GM18870 (cell line): ENCODE measurements around the gene DUSP12.
"Not testable (repeated sequence)": the region's sequence is repeated elsewhere in the genome, so short reads cannot be mapped to it uniquely, and the experiment has no call there.

Source experiments
- ATAC-seq: cut with Tn5 transposase; IDR thresholded peaks from one replicate; pipeline ENCODE4 v1.9.1; 2021; ENCODE audit warnings: moderate library complexity; ENCODE audit not compliant: unreplicated experiment

Gene DUSP12

GRCh38 chr1:161769673-161770045 is 20.1 kb downstream of the DUSP12 start:
- not testable (repeated sequence) for ATAC-seq

- ATAC-seq, result no peak
Measured at GRCh38 chr1:161770250-161770649, 20.7 kb downstream of the DUSP12 start.

- ATAC-seq, result no peak
Measured at GRCh38 chr1:161771161-161771560, 21.6 kb downstream of the DUSP12 start.

- ATAC-seq, result no peak
Measured at GRCh38 chr1:161771973-161772372, 22.4 kb downstream of the DUSP12 start.

- no peak for ATAC-seq
Measured at GRCh38 chr1:161772397-161772796, 22.8 kb downstream of the DUSP12 start.

- ATAC-seq, result no peak
Measured at GRCh38 chr1:161773791-161774190, 24.2 kb downstream of the DUSP12 start.

GRCh38 chr1:161777261-161777660 is 27.7 kb downstream of the DUSP12 start:
- no peak for ATAC-seq

GRCh38 chr1:161778522-161778921 is 28.9 kb downstream of the DUSP12 start:
- no peak for ATAC-seq

- no peak for ATAC-seq
Measured at GRCh38 chr1:161779393-161779792, 29.8 kb downstream of the DUSP12 start.

- ATAC-seq, result no peak
Measured at GRCh38 chr1:161781995-161782394, 32.4 kb downstream of the DUSP12 start.

- ATAC-seq, result no peak
Measured at GRCh38 chr1:161782886-161783285, 33.3 kb downstream of the DUSP12 start.

- no peak for ATAC-seq
Measured at GRCh38 chr1:161784968-161785367, 35.4 kb downstream of the DUSP12 start.

- ATAC-seq, result no peak
Measured at GRCh38 chr1:161787355-161787754, 37.8 kb downstream of the DUSP12 start.

GRCh38 chr1:161790587-161791317 is 41.2 kb downstream of the DUSP12 start:
- no peak for ATAC-seq

GRCh38 chr1:161791904-161792655 is 42.5 kb downstream of the DUSP12 start:
- no peak for ATAC-seq

GRCh38 chr1:161792740-161793139 is 43.2 kb downstream of the DUSP12 start:
- no peak for ATAC-seq

- ATAC-seq, result no peak
Measured at GRCh38 chr1:161799792-161800191, 50.2 kb downstream of the DUSP12 start.

GRCh38 chr1:161801955-161802354 is 52.4 kb downstream of the DUSP12 start:
- ATAC-seq, result no peak

GRCh38 chr1:161803181-161803580 is 53.6 kb downstream of the DUSP12 start:
- no peak for ATAC-seq

- no peak for ATAC-seq
Measured at GRCh38 chr1:161805399-161806197, 56.0 kb downstream of the DUSP12 start.
